ENCODE data around the gene ABHD17C.

ABHD17C gene

GRCh38 chr15:80689716-80690115, 5.4 kb upstream of the ABHD17C start:
- no peak for DNase-seq (ENCODE audit: low read depth in 2 of 2)

DNA sequence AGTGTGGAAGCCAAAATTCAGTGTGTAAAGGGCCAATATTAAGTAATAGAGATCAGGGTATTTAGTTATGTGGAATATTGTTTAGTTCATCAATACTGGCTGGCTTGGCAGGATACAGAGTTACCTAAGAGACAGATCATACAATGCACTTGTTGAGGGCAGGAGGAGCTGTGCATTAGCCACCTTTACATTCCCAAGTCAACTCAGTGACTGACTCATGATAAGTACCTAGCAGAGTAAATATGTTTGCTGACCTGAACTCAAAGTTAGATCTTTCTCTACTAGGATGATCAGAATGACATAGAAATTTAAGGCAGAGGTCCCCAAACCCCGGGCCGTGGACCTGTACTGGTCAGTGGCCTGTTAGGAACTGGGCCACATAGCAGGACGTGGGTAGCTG, 3.5 kb upstream of the ABHD17C start:
- DNase-seq (ENCODE audit: low read depth in 2 of 2), result no peak

DNA sequence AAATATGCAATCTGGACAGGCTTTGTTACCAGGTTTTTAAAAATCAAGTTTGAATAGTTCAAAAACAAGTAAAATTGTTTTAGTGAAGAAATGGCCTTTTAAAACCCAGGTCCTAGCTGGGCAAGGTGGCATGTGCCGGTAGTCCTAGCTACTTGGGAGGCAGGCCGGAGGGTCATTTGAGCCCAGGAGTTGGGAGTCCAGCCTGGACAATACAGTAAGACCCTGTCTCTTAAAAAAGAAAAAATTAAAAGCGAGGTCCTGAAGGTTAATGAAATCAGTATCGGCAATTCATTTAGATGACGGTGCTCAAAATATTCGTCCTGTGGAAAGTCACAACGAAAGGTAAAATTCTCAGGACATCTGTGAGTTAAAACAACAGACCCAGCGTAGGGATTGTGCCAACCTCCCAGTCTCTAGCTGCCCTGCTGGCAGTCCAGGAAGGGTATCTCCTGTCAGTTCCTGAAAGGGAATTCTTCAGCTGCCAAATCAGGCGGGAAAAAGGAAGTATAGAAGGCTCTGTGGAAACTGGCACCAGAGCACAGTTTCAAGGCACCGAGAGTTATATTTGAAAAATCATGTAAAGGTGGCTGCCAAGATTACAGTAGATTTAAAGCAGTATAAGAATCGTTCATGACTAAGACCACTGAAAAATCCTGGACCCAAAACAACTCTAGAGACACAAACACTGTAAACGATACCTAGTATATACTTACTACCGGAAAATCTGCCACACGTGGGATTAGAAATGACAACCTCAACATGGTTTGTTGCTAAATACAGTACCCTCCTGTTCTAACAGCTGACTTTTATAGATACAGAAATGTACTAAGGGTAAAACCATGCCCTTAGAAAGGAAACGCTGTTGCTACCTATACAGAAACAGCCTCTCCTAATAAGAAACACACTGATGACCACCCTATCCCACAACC, 1.2 kb upstream of the ABHD17C start:
- DNase-seq (ENCODE audit: low read depth in 2 of 2), result no peak

- DNase-seq (ENCODE audit: low read depth in 2 of 2), result peak; percentile 11 to 12
Measured at GRCh38 chr15:80694611-80695098, 455 bp upstream of the ABHD17C start.

DNA sequence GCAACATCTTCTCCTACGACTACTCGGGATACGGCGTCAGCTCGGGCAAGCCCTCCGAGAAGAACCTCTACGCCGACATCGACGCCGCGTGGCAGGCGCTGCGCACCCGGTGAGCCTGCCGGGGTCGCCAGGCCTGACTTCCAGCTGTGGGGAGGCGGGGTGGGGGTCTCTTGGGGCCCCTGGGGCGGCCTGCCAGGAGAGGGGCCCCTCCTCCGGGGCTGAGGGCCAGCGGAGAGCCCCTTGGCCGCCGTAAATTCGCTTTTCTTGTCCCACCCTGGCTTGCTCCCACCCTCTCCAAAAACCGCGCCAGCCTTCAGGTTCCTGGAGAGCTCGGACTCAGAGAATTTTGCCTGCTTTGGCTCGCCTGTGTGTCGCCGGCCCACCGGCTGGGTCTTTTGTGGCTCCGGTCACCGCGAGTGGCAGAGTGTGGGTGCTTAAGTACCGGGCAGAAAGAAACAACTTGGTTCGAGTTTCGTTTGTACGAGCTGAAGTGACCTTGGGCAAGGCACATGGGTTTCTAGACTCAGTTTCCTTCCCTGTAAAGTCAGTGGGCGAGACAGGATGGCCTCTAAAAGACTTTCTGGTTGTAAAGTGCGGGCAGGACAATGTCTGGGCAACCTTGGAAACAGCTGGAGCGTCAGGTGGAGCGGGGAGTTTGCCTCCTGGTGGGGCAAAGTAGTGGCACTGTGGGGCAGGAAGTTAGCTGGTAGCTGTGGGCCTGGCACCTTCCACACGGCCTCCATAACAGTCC, 976 bp downstream of the ABHD17C start:
- peak in 1 of 2 experiments; percentile 13 for DNase-seq (ENCODE audit: low read depth in 2 of 2)

- DNase-seq (ENCODE audit: low read depth in 2 of 2), result no peak
Measured at GRCh38 chr15:80697075-80697685, 2.1 kb downstream of the ABHD17C start.

- DNase-seq (ENCODE audit: low read depth in 2 of 2), result no peak
Measured at GRCh38 chr15:80698676-80699075, 3.6 kb downstream of the ABHD17C start.

DNA sequence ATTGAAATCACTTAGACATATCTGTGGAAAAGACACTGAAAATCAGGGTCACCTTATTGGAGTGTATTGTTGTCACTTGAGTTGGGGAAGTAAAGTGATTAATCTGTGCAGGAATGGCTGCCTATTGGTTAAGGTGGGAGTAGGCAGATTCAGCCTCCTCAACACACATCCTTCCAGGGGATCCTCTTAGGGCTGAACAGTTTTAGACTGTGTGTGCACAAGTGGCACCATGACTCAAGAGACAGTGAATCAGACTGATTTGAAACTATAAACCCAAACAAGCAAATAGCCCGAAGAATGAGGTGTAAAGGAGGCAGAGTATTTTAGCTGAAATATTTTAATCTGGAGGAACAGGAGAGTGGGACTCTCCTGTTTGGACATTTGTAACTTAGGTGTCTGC, 4.9 kb downstream of the ABHD17C start:
- DNase-seq (ENCODE audit: low read depth in 2 of 2), result no peak

DNA sequence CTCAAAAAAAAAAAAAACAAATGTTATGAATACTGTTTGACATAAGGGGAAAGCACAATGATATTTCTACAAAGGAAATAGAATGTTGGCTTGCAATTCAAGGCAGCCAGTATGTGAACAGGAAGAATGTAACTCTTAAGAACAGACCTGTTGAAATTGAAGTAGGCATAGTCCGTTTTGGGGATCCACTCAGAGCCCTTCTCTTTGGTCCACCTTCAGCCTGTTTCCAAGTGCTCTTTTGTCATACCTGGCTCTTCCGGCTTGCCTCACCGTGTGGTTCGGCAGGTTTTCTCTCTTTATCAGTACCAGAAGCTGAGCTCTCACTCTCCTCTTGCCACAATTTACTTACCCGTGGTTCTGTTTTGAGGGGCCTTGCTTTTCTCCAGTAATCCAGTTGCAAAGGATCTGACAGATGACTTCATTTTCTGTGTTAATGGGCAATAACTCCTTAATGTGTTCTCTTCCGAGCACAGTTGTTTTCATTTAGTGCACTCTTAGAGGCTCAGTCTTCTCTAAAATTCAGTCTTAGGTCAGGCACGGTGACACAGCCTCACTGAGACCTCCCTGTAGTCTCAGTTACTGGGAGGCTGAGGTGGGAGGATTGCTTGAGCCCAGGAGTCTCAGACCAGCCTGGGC, 6.7 kb downstream of the ABHD17C start:
- DNase-seq (ENCODE audit: low read depth in 2 of 2), result no peak

DNA sequence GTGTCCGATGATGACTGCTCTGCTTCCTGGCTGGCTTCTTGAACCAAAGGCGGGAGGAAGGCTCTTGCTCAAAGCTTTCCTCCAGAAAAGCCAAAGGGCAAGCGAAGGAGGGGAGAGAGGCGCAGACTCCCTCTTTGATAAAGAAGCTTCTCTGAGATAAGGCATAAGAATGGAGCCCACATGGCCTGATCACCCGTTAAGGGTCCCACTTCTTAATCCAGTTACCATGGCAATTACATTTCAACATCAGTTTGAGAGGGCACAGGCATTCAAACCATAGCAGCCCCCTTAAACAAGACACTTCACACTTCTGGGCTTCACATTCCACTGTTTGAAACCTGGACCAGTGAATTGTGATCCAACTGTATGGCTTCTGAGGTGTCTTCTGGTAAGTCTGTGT, 8.0 kb downstream of the ABHD17C start:
- no peak for DNase-seq (ENCODE audit: low read depth in 2 of 2)

GRCh38 chr15:80703965-80704364, 8.9 kb downstream of the ABHD17C start:
- no peak for DNase-seq (ENCODE audit: low read depth in 2 of 2)

GRCh38 chr15:80706161-80706560, 11.1 kb downstream of the ABHD17C start:
- DNase-seq (ENCODE audit: low read depth in 2 of 2), result no peak

DNA sequence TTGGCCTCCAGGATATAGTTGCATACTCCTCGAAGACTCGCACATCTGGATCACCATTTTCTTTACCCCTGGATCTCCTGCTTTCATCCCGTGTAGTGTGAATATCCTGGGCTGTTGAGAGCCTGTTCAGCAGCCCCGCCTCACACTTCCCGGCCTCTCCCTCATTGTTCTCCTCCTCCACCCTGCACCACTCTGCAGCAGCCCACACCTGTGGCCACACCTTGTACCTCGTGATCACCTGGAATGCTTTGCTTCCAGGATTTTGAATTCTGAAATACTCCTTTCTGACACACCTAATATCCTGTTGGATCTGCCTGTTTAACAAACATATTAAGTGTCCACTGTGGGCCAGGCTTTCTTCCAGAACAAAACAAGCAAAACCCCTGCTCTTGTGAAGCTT, 14.4 kb downstream of the ABHD17C start:
- no peak for DNase-seq (ENCODE audit: low read depth in 2 of 2)

GRCh38 chr15:80710635-80711554, 15.8 kb downstream of the ABHD17C start:
- DNase-seq (ENCODE audit: low read depth in 2 of 2), result peak in 1 of 2 experiments; percentile 47

- no peak for DNase-seq (ENCODE audit: low read depth in 2 of 2)
Measured at GRCh38 chr15:80711886-80712285, 16.8 kb downstream of the ABHD17C start.

GRCh38 chr15:80712956-80713355, 17.8 kb downstream of the ABHD17C start:
- DNase-seq (ENCODE audit: low read depth in 2 of 2), result no peak

- no peak for DNase-seq (ENCODE audit: low read depth in 2 of 2)
Measured at GRCh38 chr15:80721476-80721875, 26.4 kb downstream of the ABHD17C start.

DNA sequence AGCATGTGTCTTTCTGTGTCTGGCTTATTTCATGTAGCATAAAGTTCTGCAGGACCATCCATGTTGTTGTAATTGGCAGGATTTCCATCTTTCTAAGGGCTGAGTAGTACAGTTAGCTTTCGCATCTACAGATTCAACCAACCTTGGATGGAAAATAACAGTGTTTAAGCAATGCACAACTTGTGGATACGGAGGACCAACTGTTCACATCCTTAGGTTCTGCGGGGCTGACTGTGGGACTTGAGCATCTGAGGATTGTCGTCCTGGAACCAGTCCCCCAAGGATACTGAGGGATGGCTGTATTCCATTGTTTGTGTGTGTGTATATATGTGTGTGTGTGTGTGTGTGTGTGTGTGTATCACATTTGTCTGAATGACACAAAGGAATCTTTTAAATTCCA, 27.7 kb downstream of the ABHD17C start:
- no peak for DNase-seq (ENCODE audit: low read depth in 2 of 2)

DNA sequence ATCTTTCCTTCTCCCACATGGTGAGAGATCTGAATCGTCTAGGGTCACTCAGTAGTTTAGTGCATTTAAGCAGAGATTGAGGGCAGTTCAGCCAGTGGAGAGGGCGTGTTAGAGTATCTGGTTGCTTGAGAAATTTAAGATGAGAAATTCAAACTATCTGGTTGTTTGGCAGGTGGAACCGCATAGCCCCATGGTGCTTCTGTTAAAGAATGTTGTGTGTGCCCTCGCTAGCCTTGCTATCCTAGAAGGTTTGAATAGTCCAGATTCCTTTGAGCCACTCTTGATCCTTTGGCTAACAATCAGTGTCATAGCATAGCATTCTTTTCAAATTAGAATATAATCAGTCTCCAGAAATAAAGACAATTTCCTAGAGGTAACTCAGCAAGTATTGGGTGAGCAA, 32.1 kb downstream of the ABHD17C start:
- no peak for DNase-seq (ENCODE audit: low read depth in 2 of 2)

DNA sequence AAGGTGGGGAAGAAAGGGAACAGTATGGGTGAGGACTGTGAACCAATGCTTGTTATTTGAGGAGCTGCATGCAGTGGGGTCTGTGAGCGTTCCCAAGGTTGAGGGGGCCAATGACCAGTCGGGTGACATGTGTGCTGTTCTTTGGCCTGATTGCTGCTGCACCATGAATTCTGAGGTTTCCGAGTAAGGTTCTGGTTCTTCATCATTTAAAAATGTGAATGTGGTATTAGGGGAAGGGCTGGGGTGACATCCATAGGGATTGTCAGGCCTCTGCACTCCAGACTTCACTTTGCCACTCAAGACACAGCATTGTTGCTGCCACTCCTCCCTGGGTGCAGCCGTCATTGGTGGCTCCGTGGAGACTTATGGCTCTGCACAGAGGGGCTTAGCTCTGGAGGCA, 32.5 kb downstream of the ABHD17C start:
- no peak for DNase-seq (ENCODE audit: low read depth in 2 of 2)

GRCh38 chr15:80730387-80730786, 35.3 kb downstream of the ABHD17C start:
- no peak for DNase-seq (ENCODE audit: low read depth in 2 of 2)
